H54 (cell line): ENCODE data around the gene CSTF2T.
"Not testable (repeated sequence)": the region's sequence is repeated elsewhere in the genome, so short reads cannot be mapped to it uniquely, and the experiment has no call there.

ENCODE experiments used
- DNase-seq: peaks from one replicate; pipeline ENCODE4 v3.0.0; 2011; ENCODE audit warnings: low spot score, mixed read lengths; ENCODE audit not compliant: insufficient read length
- FAIRE-seq: peaks from 3 replicates; lab custom pipeline; 2011; peaks lifted over from hg19 to GRCh38; lab: Jason Lieb, UNC
- POLR2A ChIP-seq: IDR thresholded peaks from 2 replicates; pipeline ENCODE4 v1.6.1; 2011; ENCODE audit warnings: low read depth, mild to moderate bottlenecking, low read length

CSTF2T gene

DNA sequence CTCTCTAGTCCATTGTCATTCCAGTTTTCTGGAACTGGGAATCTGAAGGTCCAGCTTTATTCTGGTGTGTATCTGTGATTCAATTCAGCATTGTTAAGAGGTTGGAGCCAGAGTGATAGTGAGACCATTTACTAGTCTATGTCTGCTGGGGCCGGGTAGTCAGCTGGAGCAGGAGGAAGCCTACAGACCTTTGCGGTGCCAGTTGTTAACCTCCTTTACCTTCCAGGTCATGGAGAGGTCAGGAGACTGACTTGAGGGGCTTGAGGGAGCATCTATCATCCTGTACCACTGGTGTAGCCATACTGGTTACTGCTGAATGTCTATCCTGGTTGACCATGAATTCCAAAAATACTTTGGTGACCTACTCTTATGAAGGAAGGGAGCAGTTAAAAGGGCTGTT is 9.2 kb upstream of the CSTF2T start:
- TF ChIP-seq POLR2A = no peak
- DNase-seq (no peak), FAIRE-seq (no peak)

DNA sequence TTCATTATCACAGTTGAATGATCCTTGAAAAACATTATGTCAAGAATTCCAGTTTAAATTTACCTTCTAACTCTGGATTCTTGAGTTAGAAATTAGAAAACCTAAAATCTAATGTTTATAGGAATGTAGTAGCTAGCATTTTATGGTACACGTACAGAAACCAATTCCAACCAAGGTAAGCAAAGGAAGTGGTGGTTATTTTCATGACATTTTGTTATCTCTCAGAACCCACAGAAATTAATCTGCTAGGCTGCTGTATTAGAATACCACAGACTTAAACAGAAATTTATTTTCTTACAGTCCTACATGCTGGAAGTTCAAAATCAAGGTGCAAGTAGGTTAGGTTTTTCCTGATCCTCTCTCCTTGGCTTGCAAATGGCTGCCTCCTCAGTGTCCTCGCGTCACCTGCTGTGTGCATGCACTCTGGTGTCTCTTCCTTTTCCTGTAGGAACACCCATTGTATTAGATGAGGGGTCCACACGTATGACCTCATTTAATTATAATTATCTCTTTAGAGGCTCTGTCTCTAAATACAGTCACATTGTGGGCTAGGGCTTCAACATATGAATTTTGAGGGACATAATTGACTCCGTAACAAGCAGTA is 8.5 kb upstream of the CSTF2T start:
- DNase-seq (no peak), FAIRE-seq (no peak)
- TF ChIP-seq POLR2A = no peak

DNA sequence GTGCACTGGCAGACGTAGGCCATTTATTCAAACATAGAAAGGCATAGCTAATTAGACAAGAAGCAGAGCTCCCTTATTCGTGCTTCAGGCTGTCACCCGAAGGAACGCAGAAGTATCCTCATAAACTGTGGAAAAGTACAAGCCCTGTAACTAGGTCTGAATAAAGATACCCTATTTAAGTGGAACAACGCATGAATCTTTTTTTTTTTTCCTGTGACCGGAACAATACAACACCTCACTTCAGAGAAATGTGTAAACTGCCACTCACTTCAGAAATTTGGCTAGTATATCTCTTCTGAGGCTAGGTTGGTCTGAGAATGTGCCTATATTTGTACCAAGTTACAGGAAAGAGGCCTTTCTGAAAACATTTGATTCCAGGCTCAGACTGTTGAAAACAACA is 8.0 kb upstream of the CSTF2T start:
- FAIRE-seq = no peak
- TF ChIP-seq POLR2A = no peak

DNA sequence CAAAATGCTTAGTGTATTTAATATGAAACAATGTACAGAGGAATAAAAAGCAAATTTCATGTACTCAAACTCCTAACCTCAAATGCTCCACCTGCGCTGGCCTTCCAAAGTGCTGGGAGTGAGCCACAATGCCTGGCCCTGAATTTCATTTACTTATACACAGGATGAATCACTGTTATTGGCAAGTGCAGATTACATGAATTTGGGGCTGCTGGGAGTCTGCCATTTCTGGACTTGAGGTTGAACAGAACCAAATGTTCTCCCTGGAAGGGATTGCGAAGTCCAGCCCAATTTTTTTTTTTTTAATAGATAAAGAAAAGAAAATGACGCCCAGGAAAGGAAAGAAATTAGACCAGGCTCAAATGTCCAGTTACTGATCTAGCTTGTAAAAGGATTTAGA is 6.8 kb upstream of the CSTF2T start:
- DNase-seq (no peak), FAIRE-seq (no peak)
- TF ChIP-seq POLR2A = no peak

More for the DNA sequence above, 8.0 kb upstream of the CSTF2T start:
- DNase-seq = no peak

DNA sequence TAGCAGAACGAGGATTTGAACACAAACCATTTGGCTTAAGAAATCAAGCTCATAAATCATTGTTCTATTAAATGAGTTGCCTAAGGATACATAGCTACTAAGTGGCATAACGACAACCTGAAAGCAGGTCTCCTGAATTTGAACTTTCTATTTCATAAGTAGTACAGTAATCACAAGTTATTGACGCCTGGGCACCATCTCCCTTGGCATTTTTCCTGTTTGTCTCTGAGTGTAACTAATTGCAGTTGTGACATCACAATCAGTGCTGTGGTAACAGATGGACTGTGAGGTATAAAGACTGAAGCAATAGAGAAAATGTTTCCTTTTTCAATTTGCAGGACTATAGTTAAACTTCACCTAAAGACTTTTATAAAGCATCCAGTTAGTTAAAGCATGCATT is 6.4 kb upstream of the CSTF2T start:
- no peak for DNase-seq
- no peak for FAIRE-seq

DNA sequence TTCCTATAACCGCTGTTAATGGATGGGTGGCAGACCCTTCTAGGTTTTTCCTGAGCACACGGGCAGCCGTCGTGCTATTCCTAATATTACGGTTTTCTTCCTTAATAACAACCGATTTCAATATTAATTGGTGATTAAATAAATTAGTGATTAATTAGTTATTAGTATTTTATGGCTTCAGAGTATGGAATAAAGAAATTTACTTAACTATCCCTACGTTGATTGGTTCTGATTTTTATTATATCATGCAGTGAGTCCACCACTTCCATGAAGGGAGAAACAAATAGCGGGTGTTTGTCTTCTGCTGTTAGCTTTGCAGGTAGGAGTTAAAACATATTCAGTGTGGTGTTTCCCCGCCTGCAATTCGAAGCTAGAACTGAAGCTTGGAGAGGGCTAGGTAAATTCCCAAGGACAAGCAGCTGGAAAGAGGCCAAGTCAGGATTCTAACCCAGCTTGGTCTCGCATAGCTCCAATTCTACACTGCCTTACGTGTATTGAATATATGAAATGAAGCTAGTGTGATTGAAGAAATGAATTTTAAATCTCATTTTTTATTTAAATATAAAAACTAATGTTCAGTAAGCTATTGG is 928 bp upstream of the CSTF2T start:
- FAIRE-seq (peak; percentile 68), DNase-seq (peak; percentile 8)
- TF ChIP-seq POLR2A = no peak

More for the DNA sequence above, 6.4 kb upstream of the CSTF2T start:
- no peak for TF ChIP-seq POLR2A

DNA sequence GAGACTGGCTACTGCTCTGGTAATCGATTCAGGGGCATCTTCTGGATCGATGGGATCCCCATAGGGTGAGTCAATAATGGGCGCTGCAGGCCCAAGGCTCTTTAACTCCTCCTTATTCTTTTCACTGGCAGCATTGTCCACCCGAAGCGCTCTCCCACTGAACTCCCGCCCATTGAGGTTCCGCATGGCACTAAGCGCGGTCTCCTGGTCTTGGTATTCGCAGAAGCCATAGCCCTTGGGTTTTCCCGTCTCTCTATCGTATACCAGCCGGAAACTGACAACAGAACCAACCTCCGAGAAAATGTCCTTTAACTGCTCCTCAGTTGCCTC is 285 bp downstream of the CSTF2T start:
- no peak for FAIRE-seq
- no peak for DNase-seq
- TF ChIP-seq POLR2A = no peak

DNA sequence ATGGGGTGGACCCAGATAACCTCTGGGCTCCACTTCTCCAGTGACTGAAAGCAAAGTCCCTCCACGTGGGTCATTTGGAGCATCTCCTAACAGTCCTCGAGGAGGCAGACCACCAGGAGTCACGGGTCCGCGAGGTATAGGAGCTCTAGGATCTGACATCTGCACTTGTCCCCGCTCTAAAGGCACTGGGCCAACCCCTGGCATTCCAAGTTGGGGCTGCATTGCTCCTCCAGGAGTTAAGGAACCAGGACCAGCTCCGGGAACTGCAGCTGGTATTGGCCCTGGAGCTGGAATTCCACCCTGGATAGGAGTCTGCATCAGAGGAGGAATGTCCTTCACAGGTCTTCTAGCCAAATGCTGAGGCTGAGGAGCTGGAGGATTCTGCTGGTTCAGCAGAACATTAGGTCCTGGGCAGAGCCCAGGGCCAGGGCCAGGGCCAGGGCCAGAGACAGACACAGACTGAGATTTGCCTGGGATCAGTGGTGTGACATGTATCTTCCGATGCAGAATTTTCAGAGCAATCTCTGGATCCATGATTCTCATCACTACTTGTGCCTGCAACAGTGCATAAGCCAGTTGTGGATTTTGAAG is 827 bp downstream of the CSTF2T start:
- no peak for TF ChIP-seq POLR2A
- FAIRE-seq (no peak), DNase-seq (no peak)

DNA sequence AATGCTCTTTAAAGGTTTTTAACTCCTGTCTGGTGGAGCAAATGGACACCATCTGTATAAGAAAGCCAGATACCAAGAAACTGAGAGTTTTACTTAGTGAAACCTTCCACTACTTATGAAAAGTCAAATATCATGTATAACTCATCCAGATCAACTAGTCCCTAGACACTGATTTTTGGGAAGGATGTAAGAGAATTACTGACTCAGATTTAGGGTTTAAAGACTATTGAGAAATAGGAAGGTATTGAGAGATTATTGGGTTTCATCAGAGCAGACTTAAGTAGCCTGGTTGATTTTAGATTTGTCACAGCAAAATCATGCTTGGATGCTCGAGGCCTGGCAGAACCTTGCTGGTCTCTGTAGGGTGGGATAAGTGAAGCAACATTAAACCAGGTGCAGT is 3.1 kb downstream of the CSTF2T start:
- no peak for TF ChIP-seq POLR2A

DNA sequence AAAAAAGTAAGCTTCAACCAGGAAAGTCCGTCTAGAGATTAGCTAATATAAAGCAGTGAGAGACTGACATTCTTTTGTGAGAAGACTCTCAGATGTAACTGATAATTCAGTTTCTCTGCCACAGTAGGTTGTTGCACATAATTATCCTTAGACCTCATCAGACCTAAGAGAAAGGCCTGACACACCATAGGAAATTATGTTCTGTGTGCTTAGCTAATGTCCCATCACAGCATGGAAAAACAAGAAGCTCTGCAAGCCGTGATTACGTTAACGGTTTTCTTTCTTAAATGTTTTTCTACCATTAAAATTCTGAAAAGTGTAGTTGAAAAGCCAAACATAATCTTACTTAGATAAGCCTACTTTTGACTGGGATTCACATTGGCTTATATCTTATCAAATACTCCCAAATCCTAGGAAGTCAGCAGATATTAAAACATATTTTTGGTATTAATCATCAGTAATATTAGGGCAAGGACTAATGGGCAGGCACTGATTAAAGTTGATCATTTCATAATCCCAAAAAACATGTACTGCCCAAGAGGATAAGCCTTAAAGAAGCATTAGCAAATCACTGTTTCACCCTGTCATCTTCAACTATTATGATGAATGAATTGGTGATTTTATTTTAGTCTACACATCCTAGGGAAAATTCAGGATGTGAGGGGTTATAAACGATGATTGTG is 5.2 kb downstream of the CSTF2T start:
- TF ChIP-seq POLR2A = no peak
- FAIRE-seq = no peak

More for the DNA sequence above, 3.1 kb downstream of the CSTF2T start:
- DNase-seq = no peak
- FAIRE-seq = no peak

DNA sequence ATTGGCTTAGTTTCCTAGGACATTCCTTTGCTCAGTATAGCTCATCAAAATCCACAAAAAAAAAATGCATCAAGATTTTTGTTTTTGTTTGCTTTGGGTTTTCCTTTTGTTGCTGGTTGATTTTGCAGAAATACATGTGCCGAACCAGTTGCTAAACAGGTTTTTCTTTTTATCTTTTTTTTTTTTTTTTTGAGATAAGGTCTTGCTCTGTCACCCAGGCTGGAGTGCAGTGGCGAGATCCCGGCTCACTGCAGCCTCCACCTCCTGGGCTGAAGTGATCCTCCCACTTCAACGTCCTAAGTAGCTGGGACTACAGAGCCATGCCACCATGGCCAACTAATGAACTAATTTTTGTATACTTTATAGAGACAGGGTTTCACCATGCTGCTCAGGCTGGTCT is 8.3 kb downstream of the CSTF2T start:
- FAIRE-seq (no peak), DNase-seq (no peak)
- no peak for TF ChIP-seq POLR2A

More for the DNA sequence above, 5.2 kb downstream of the CSTF2T start:
- DNase-seq = no peak

DNA sequence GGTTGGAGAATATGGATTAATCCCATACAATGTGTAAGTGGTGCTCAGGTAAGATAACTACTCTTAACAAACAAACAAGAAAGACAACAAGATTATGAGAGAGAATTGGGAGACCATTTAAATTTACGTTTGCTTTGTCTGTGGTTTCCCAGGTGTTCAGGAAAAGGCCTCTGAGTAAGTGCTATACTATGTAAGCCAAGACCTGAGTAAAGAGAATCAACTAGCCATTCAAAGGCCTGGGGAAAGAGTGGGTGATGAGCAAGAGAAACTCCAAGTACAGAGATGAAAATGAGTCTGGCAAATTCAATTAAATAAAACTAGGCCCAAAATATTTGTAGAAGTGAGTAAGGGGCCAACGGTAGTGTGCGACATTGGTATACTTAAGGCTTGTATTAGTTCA is 9.9 kb downstream of the CSTF2T start:
- no peak for DNase-seq
- TF ChIP-seq POLR2A = no peak
- FAIRE-seq = no peak

DNA sequence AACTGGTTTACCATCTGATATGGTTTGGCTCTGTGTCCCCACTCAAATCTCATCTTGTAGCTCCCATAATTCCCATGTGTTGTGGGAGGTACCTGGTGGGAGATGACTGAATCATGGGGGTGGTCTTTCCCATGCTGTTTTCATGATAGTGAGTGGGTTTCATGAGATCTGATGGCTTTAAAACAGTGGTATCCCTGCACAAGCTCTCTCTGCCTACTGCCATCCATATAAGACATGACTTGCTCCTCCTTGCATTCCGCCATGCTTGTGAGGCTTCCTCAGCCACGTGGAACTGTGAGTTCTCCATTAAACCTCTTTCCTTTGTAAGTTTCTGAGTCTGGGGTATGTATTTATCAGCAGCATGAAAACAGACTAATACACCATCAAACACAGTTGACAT is 10.6 kb downstream of the CSTF2T start:
- not testable (repeated sequence) for FAIRE-seq, DNase-seq

DNA sequence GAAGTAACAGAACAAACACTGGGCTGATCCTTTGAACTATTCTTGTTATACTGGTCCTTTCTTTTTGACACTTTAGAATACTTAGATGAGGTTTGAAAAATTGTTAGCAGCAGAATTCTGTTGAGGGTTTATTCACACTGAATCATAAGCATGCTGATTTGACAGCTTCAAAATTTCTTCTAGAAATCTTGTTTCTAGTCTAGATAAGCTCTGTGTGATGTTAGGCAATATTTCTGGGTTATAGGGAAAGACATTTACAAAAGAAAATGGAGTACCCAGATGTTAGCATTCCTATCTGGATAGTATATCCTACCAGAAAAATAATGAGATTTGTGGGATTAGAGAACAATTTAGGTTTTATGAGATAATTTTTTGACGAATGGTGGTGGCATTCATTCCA is 12.1 kb downstream of the CSTF2T start:
- no peak for TF ChIP-seq POLR2A
- no peak for FAIRE-seq
- no peak for DNase-seq
